CD8-positive, alpha-beta memory T cell (primary cell): ENCODE results near the gene OSGIN1. TPM values are rescaled to one million over a fixed set of nuclear protein-coding genes. Genes with fewer than 3 reads are reported as not detected.

Source experiments
- CTCF ChIA-PET: fragments of 350-600 bp; sonication (Branson Sonifier 250); formaldehyde crosslinking; loops from one replicate; lab custom pipeline; 2021; ENCODE audit warnings: antibody characterized with exemption; lab: Charles Lee
- POLR2A ChIA-PET: fragments of 350-600 bp; sonication (Branson Sonifier 250); formaldehyde crosslinking; loops from one replicate; lab custom pipeline; 2021; ENCODE audit warnings: antibody characterized with exemption; lab: Charles Lee
- DNase-seq, 5 donors: peaks; one replicate each; pipeline versions ENCODE4 v3.0.0 to v3.0.0-alpha.2; 2020 to 2022; ENCODE audit warnings: mixed read lengths in 1 of 5
- H3K27ac ChIP-seq: one replicate; pipeline ENCODE4 v1.7.0; 2013; ENCODE audit warnings: low read depth, mild to moderate bottlenecking, low read length, moderate library complexity
- H3K27me3 ChIP-seq: 2 replicates; pipeline ENCODE4 v1.7.0; 2013; ENCODE audit warnings: low read length, mild to moderate bottlenecking; ENCODE audit not compliant: insufficient read depth, poor library complexity, severe bottlenecking
- H3K36me3 ChIP-seq: 2 replicates; pipeline ENCODE4 v1.7.0; 2013; ENCODE audit warnings: mild to moderate bottlenecking, low read length, moderate library complexity; ENCODE audit not compliant: insufficient read depth
- H3K4me1 ChIP-seq: 2 replicates; pipeline ENCODE4 v1.7.0; 2013; ENCODE audit warnings: mild to moderate bottlenecking, low read length, moderate library complexity; ENCODE audit not compliant: insufficient read depth
- H3K4me3 ChIP-seq: 2 replicates; pipeline ENCODE4 v1.7.0; 2013; ENCODE audit warnings: mild to moderate bottlenecking, low read length
- H3K9me3 ChIP-seq: 2 replicates; pipeline ENCODE4 v1.7.0; 2013; ENCODE audit warnings: mild to moderate bottlenecking, low read length
- H3K27ac Mint-ChIP-seq, 8 donors: one replicate each; pipeline ENCODE4 v1.8.0; 2020 to 2021; ENCODE audit warnings: mixed read lengths in 8 of 8, mild to moderate bottlenecking in 6 of 8, inconsistent platforms in 3 of 8, moderate library complexity in 3 of 8
- H3K27me3 Mint-ChIP-seq, 2 donors: one replicate each; pipeline ENCODE4 v1.8.0; 2020 to 2021; ENCODE audit warnings: mixed read lengths in 2 of 2, mild to moderate bottlenecking in 1 of 2, moderate library complexity in 1 of 2
- H3K36me3 Mint-ChIP-seq, 3 donors: one replicate each; pipeline ENCODE4 v1.8.0; 2020 to 2021; ENCODE audit warnings: mixed read lengths in 3 of 3, inconsistent platforms in 1 of 3, mild to moderate bottlenecking in 1 of 3
- H3K4me1 Mint-ChIP-seq, 3 donors: one replicate each; pipeline ENCODE4 v1.8.0; 2020 to 2021; ENCODE audit warnings: mixed read lengths in 3 of 3, inconsistent platforms in 1 of 3, mild to moderate bottlenecking in 1 of 3
- H3K4me3 Mint-ChIP-seq, 7 donors: one replicate each; pipeline ENCODE4 v1.8.0; 2020 to 2021; ENCODE audit warnings: mixed read lengths in 7 of 7, mild to moderate bottlenecking in 6 of 7, moderate library complexity in 4 of 7, inconsistent platforms in 2 of 7
- H3K9me3 Mint-ChIP-seq, 5 donors: one replicate each; pipeline ENCODE4 v1.8.0; 2020 to 2022; ENCODE audit warnings: mixed read lengths in 5 of 5, mild to moderate bottlenecking in 3 of 5, moderate library complexity in 2 of 5, inconsistent platforms in 1 of 5
- polyA plus RNA-seq: library from polyadenylated mRNA; unstranded; fragments of 300-500 nt; fragmentation: Illumina TruSeq; gene quantifications from one replicate; pipeline ENCODE4 v1.2.3, GENCODE V29; 2021
- total RNA-seq, 2 experiments: library from RNA; stranded (reverse); gene quantifications; one replicate each; pipeline ENCODE4 v1.2.3, GENCODE V29; 2021

The OSGIN1 gene
- total and polyA plus RNA-seq, 3 experiments from 2014 or later: 0.21 to 0.86 (median 0.83) TPM

GRCh38 chr16:83912519-83913244 is 40.4 kb upstream of the OSGIN1 start:
- Histone ChIP-seq H3K4me1 (no peaks in the 10 kb centered on the region), H3K9me3 (no peaks in the 10 kb centered on the region), H3K36me3 (peaks cover 16% of the 10 kb centered on the region), H3K27me3 (no peaks in the 10 kb centered on the region), H3K4me3 (no peak overlapping the region), H3K27ac (no peak overlapping the region)
- DNase-seq: no peak
- POLR2A ChIA-PET: no interaction called here
- Mint-ChIP-seq H3K9me3 (no peaks in the 10 kb centered on the region), H3K27me3 (no peaks in the 10 kb centered on the region), H3K4me3 (no peak overlapping the region), H3K27ac (no peak overlapping the region), H3K4me1 (peaks cover 4 to 8% (median 5%) of the 10 kb centered on the region in 3 donors), H3K36me3 (peaks cover 0 to 88% (median 35%) of the 10 kb centered on the region in 3 donors)
- CTCF ChIA-PET: no interaction called here

GRCh38 chr16:83913245-83913633 is 39.8 kb upstream of the OSGIN1 start:
- ChIA-PET CTCF (no interaction called here), POLR2A (no interaction called here)
- H3K36me3 ChIP-seq: peaks cover 17% of the 10 kb centered on the region
- Mint-ChIP-seq H3K36me3 (peaks cover 0 to 89% (median 38%) of the 10 kb centered on the region in 3 donors), H3K27ac (no peak overlapping the region), H3K4me3 (no peak overlapping the region), H3K27me3 (no peaks in the 10 kb centered on the region), H3K9me3 (no peaks in the 10 kb centered on the region), H3K4me1 (peaks cover 4 to 7% (median 5%) of the 10 kb centered on the region in 3 donors)
- no peak for DNase-seq
- H3K27ac ChIP-seq: no peak overlapping the region
- no peaks in the 10 kb centered on the region for H3K27me3 ChIP-seq
- no peaks in the 10 kb centered on the region for H3K9me3 ChIP-seq
- no peak overlapping the region for H3K4me3 ChIP-seq
- no peaks in the 10 kb centered on the region for H3K4me1 ChIP-seq

- Histone ChIP-seq H3K4me1 (no peaks in the 10 kb centered on the region), H3K36me3 (peaks cover 27% of the 10 kb centered on the region), H3K27me3 (no peaks in the 10 kb centered on the region), H3K27ac (no peak overlapping the region), H3K9me3 (no peaks in the 10 kb centered on the region), H3K4me3 (no peak overlapping the region)
- DNase-seq: no peak
- Mint-ChIP-seq H3K36me3 (peaks cover under 1 to 89% (median 44%) of the 10 kb centered on the region in 3 donors), H3K9me3 (no peaks in the 10 kb centered on the region), H3K4me3 (no peak overlapping the region), H3K27me3 (no peaks in the 10 kb centered on the region), H3K27ac (no peak overlapping the region), H3K4me1 (peaks cover 4 to 5% (median 4%) of the 10 kb centered on the region in 3 donors)
- ChIA-PET CTCF (interaction anchor here (1.5 kb wide), 1 partner anchor 13 kb away, joined by 3 read pairs; no protein-coding TSS in a partner anchor), POLR2A (no interaction called here)
These were observed 38.8 kb upstream of the OSGIN1 start for GRCh38 chr16:83914091-83914710.

GRCh38 chr16:83915081-83915480 is 38.0 kb upstream of the OSGIN1 start:
- Mint-ChIP-seq H3K36me3 (peaks cover 7 to 90% (median 46%) of the 10 kb centered on the region in 3 donors), H3K4me1 (peaks cover 4 to 5% (median 4%) of the 10 kb centered on the region in 3 donors), H3K4me3 (no peak overlapping the region), H3K9me3 (no peaks in the 10 kb centered on the region), H3K27ac (no peak overlapping the region), H3K27me3 (no peaks in the 10 kb centered on the region)
- no peaks in the 10 kb centered on the region for H3K4me1 ChIP-seq
- H3K27ac ChIP-seq: no peak overlapping the region
- POLR2A ChIA-PET: no interaction called here
- CTCF ChIA-PET: interaction anchor here (1.5 kb wide), 1 partner anchor 12 kb away, joined by 3 read pairs; no protein-coding TSS in a partner anchor
- peaks cover 34% of the 10 kb centered on the region for H3K36me3 ChIP-seq
- no peak for DNase-seq
- H3K4me3 ChIP-seq: no peak overlapping the region
- no peaks in the 10 kb centered on the region for H3K9me3 ChIP-seq
- H3K27me3 ChIP-seq: no peaks in the 10 kb centered on the region

GRCh38 chr16:83915491-83915890 is 37.5 kb upstream of the OSGIN1 start:
- no peaks in the 10 kb centered on the region for H3K9me3 ChIP-seq
- H3K27me3 Mint-ChIP-seq: no peaks in the 10 kb centered on the region
- CTCF ChIA-PET: interaction anchor here (1.5 kb wide), 1 partner anchor 12 kb away, joined by 3 read pairs; no protein-coding TSS in a partner anchor
- H3K36me3 ChIP-seq: peaks cover 34% of the 10 kb centered on the region
- H3K27me3 ChIP-seq: no peaks in the 10 kb centered on the region
- no peak overlapping the region for H3K27ac Mint-ChIP-seq
- H3K4me1 ChIP-seq: no peaks in the 10 kb centered on the region
- H3K4me3 Mint-ChIP-seq: no peak overlapping the region
- H3K36me3 Mint-ChIP-seq: peaks cover 9 to 91% (median 47%) of the 10 kb centered on the region in 3 donors
- DNase-seq: no peak
- no peaks in the 10 kb centered on the region for H3K9me3 Mint-ChIP-seq
- no peak overlapping the region for H3K27ac ChIP-seq
- H3K4me3 ChIP-seq: no peak overlapping the region
- POLR2A ChIA-PET: no interaction called here
- H3K4me1 Mint-ChIP-seq: peaks cover 4 to 5% (median 4%) of the 10 kb centered on the region in 3 donors

- DNase-seq: no peak
- Histone ChIP-seq H3K4me1 (no peaks in the 10 kb centered on the region), H3K4me3 (no peak overlapping the region), H3K27me3 (no peaks in the 10 kb centered on the region), H3K27ac (no peak overlapping the region), H3K36me3 (peaks cover 29% of the 10 kb centered on the region), H3K9me3 (no peaks in the 10 kb centered on the region)
- no peaks in the 10 kb centered on the region for H3K9me3 Mint-ChIP-seq
- H3K36me3 Mint-ChIP-seq: peaks cover 11 to 82% (median 50%) of the 10 kb centered on the region in 3 donors
- peaks cover 4 to 5% (median 4%) of the 10 kb centered on the region in 3 donors for H3K4me1 Mint-ChIP-seq
- no peaks in the 10 kb centered on the region for H3K27me3 Mint-ChIP-seq
- ChIA-PET CTCF (no interaction called here), POLR2A (no interaction called here)
- H3K27ac Mint-ChIP-seq: no peak overlapping the region
- no peak overlapping the region for H3K4me3 Mint-ChIP-seq
These were observed 35.6 kb upstream of the OSGIN1 start for GRCh38 chr16:83917152-83918120.

GRCh38 chr16:83920894-83921491 is 32.0 kb upstream of the OSGIN1 start:
- peaks cover 3 to 4% (median 4%) of the 10 kb centered on the region in 3 donors for H3K4me1 Mint-ChIP-seq
- DNase-seq: no peak
- ChIA-PET CTCF (no interaction called here), POLR2A (no interaction called here)
- no peak overlapping the region for H3K4me3 ChIP-seq
- peaks cover 11 to 64% (median 40%) of the 10 kb centered on the region in 3 donors for H3K36me3 Mint-ChIP-seq
- peak overlapping the region in 1 of 7 donors; percentile 6 for H3K4me3 Mint-ChIP-seq
- H3K27me3 ChIP-seq: no peaks in the 10 kb centered on the region
- H3K9me3 ChIP-seq: no peaks in the 10 kb centered on the region
- peaks cover 20% of the 10 kb centered on the region for H3K36me3 ChIP-seq
- H3K27me3 Mint-ChIP-seq: no peaks in the 10 kb centered on the region
- H3K27ac ChIP-seq: no peak overlapping the region
- no peaks in the 10 kb centered on the region for H3K9me3 Mint-ChIP-seq
- no peaks in the 10 kb centered on the region for H3K4me1 ChIP-seq
- peak overlapping the region in 1 of 8 donors; percentile 84 for H3K27ac Mint-ChIP-seq
